ENCODE measurements around the gene ZNF775. TPM values are rescaled to one million over a fixed set of nuclear protein-coding genes. Genes with fewer than 3 reads are reported as not detected.

Gene ZNF775
- polyA plus RNA-seq, 3 donors from 2014 or later: 3.3 to 5.5 (median 5.5) TPM

GRCh38 chr7:150375662-150376521 is 3.2 kb upstream of the ZNF775 start:
- H3K36me3 Mint-ChIP-seq: peaks cover 0 to under 1% (median under 1%) of the 10 kb centered on the region in 3 donors
- no peaks in the 10 kb centered on the region for H3K9me3 Mint-ChIP-seq
- peaks cover 38 to 42% of the 10 kb centered on the region in 2 donors for H3K4me1 Mint-ChIP-seq
- peaks cover 2 to 10% (median 6%) of the 10 kb centered on the region in 3 donors for H3K27me3 Mint-ChIP-seq (ENCODE audit: low read depth in 3 of 3)
- H3K27ac Mint-ChIP-seq: peak overlapping the region in 4 of 6 donors; percentile 16 to 64 (median 30)
- DNase-seq: no peak
- peak overlapping the region in 1 of 5 donors; percentile 3 for H3K4me3 Mint-ChIP-seq

DNA sequence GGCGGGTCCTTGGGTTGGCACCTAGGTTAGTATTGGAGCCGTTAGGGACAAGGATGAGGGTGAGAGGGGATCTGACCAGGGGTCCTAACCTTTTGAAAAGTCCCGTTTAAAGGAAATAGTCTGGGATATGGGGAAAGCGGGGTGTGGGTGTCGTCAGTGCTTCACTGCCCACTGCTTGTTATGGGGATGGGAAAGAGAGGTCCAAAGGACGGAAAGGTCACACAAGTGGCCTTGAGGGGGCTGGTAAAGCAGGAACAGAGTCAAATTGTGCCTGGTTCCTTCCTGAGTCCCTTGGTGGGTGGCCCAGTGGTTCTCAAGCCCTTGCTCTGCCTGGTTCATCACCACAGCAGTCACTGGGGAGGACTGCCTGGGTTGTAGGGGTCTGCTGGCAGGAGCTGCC is 2.6 kb upstream of the ZNF775 start:
- Mint-ChIP-seq H3K9me3 (no peaks in the 10 kb centered on the region), H3K27me3 (ENCODE audit: low read depth in 3 of 3) (peaks cover 2 to 10% (median 6%) of the 10 kb centered on the region in 3 donors), H3K27ac (peak overlapping the region in 1 of 6 donors; percentile 40), H3K4me3 (no peak overlapping the region), H3K4me1 (peaks cover 36 to 39% of the 10 kb centered on the region in 2 donors), H3K36me3 (no peaks in the 10 kb centered on the region)
- DNase-seq: no peak

GRCh38 chr7:150377196-150377595 is 1.9 kb upstream of the ZNF775 start:
- Mint-ChIP-seq H3K27ac (peak overlapping the region in 4 of 6 donors; percentile 86 to 92 (median 90)), H3K27me3 (ENCODE audit: low read depth in 3 of 3) (peaks cover 2 to 10% (median 6%) of the 10 kb centered on the region in 3 donors), H3K9me3 (no peaks in the 10 kb centered on the region), H3K4me1 (peaks cover 36 to 39% of the 10 kb centered on the region in 2 donors), H3K36me3 (no peaks in the 10 kb centered on the region), H3K4me3 (peak overlapping the region in 2 of 5 donors; percentile 83 to 86)
- no peak for DNase-seq

DNA sequence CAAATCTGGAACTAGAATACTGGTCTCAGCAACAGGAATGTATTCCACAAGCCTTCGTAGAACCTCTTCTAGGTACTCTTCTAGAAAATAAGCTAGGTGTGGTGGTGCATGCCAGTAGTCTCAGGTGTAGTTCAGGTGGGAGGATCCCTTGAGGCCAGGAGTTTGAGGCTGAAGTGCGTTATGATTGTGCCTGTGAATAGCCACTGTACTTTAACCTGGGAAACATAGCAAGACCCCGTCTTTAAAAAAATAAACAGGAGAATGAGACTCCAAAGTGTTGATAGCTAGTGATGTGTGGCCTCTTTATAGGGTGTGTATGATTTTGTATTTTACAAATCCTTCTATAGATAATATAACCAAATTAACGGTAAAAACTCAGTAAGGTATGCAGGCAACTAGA is 1.5 kb upstream of the ZNF775 start:
- peaks cover 2 to 10% (median 6%) of the 10 kb centered on the region in 3 donors for H3K27me3 Mint-ChIP-seq (ENCODE audit: low read depth in 3 of 3)
- H3K36me3 Mint-ChIP-seq: no peaks in the 10 kb centered on the region
- DNase-seq: no peak
- H3K27ac Mint-ChIP-seq: peak overlapping the region; percentile 82 to 93 (median 90)
- H3K4me3 Mint-ChIP-seq: peak overlapping the region; percentile 83 to 86 (median 86)
- no peaks in the 10 kb centered on the region for H3K9me3 Mint-ChIP-seq
- H3K4me1 Mint-ChIP-seq: peaks cover 36 to 39% of the 10 kb centered on the region in 2 donors

- no peaks in the 10 kb centered on the region for H3K36me3 Mint-ChIP-seq
- H3K27ac Mint-ChIP-seq: peak overlapping the region; percentile 82 to 93 (median 90)
- peak overlapping the region; percentile 83 to 86 (median 86) for H3K4me3 Mint-ChIP-seq
- H3K27me3 Mint-ChIP-seq (ENCODE audit: low read depth in 3 of 3): peaks cover 2 to 10% (median 6%) of the 10 kb centered on the region in 3 donors
- H3K9me3 Mint-ChIP-seq: no peaks in the 10 kb centered on the region
- peaks cover 33 to 39% of the 10 kb centered on the region in 2 donors for H3K4me1 Mint-ChIP-seq
- peak; percentile 64 to 71 (median 71) for DNase-seq
Measured at GRCh38 chr7:150378115-150378852, 846 bp upstream of the ZNF775 start.

- Mint-ChIP-seq H3K27me3 (ENCODE audit: low read depth in 3 of 3) (peaks cover 2 to 10% (median 6%) of the 10 kb centered on the region in 3 donors), H3K27ac (peak overlapping the region in 5 of 6 donors; percentile 59 to 92 (median 89)), H3K4me3 (peak overlapping the region; percentile 88 to 92 (median 92)), H3K4me1 (peaks cover 26 to 29% of the 10 kb centered on the region in 2 donors), H3K9me3 (no peaks in the 10 kb centered on the region), H3K36me3 (no peaks in the 10 kb centered on the region)
- DNase-seq: no peak
Measured at GRCh38 chr7:150379441-150380379, 580 bp downstream of the ZNF775 start.

DNA sequence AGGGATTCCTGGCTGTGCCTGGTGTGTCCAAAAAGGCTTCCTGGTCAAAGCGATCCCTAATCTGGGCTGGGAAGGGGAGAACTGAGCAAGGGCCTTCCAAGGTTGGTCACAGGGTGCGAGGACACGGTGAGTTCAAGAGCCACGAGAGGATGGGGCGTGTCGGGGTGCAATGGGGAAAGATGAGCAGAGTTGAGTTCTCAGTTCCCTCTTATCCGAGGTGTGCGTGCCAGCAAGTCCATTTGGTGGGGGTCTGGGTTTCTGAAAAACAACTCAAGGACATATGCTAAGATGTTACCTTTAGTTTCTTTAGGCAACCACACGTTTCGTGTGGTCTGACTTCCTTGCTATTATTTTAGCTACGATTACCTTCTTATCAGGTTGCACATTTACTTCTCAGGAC is 1.3 kb downstream of the ZNF775 start:
- H3K27me3 Mint-ChIP-seq (ENCODE audit: low read depth in 3 of 3): peaks cover 2 to 10% (median 6%) of the 10 kb centered on the region in 3 donors

DNA sequence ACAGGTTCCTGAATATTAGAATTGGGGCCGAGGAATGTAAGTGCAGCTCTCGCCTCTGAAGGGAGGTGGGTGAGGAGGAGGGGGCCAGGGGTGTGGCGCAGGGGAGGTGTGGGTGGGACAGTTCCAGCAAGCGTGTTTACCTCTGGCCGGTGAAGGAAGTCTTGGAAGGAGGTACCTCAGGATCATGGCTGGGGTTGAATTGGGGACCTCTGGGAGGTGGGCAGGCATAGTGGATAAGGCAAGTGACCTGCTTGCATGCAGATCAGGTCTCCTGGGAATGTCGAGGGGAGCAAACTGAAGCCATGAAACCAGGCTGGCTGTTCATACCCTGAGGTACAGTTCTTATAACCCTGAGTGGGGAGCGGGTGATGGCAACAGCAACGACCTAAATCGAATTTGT is 2.0 kb downstream of the ZNF775 start:
- Mint-ChIP-seq H3K36me3 (no peaks in the 10 kb centered on the region), H3K27ac (no peak overlapping the region), H3K4me3 (peak overlapping the region in 3 of 5 donors; percentile 18 to 88 (median 52)), H3K9me3 (no peaks in the 10 kb centered on the region), H3K4me1 (peaks cover 26 to 28% of the 10 kb centered on the region in 2 donors), H3K27me3 (ENCODE audit: low read depth in 3 of 3) (peaks cover 2 to 10% (median 6%) of the 10 kb centered on the region in 3 donors)
- no peak for DNase-seq

More for the DNA sequence above, 1.3 kb downstream of the ZNF775 start:
- Mint-ChIP-seq H3K9me3 (no peaks in the 10 kb centered on the region), H3K4me1 (peaks cover 26 to 29% of the 10 kb centered on the region in 2 donors), H3K27ac (peak overlapping the region in 2 of 6 donors; percentile 92), H3K4me3 (peak overlapping the region; percentile 18 to 92 (median 90)), H3K36me3 (no peaks in the 10 kb centered on the region)
- no peak for DNase-seq

- Mint-ChIP-seq H3K4me3 (no peak overlapping the region), H3K9me3 (no peaks in the 10 kb centered on the region), H3K27ac (no peak overlapping the region), H3K4me1 (peaks cover 26 to 28% of the 10 kb centered on the region in 2 donors), H3K27me3 (ENCODE audit: low read depth in 3 of 3) (peaks cover 2 to 10% (median 6%) of the 10 kb centered on the region in 3 donors), H3K36me3 (no peaks in the 10 kb centered on the region)
- DNase-seq: no peak
Measured at GRCh38 chr7:150381785-150382122, 2.6 kb downstream of the ZNF775 start.

- Mint-ChIP-seq H3K4me3 (no peak overlapping the region), H3K36me3 (no peaks in the 10 kb centered on the region), H3K4me1 (peaks cover 25 to 27% of the 10 kb centered on the region in 2 donors), H3K9me3 (no peaks in the 10 kb centered on the region), H3K27me3 (ENCODE audit: low read depth in 3 of 3) (peaks cover 2 to 10% (median 6%) of the 10 kb centered on the region in 3 donors), H3K27ac (peak overlapping the region in 1 of 6 donors; percentile 46)
- DNase-seq: no peak
Measured at GRCh38 chr7:150382123-150382843, 3.2 kb downstream of the ZNF775 start.

DNA sequence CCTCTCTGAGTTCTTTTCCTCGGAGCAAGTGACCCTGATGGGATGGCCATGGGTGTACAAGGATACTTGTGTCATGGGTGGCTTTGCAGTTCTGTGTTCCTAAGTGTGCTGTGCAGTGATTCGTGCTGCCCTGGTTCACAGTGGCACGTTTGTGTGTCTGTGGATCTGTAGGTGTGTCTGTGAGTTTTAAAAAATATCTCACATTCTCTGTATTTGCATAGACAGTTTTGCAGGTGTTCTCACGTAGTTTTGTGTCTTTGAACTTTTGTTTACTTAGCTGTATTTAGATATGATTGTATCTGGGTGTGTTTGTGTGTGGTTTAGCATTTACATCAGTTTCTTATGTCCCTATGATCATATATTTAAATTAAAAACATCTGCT is 3.7 kb downstream of the ZNF775 start:
- Mint-ChIP-seq H3K9me3 (no peaks in the 10 kb centered on the region), H3K36me3 (no peaks in the 10 kb centered on the region), H3K27ac (no peak overlapping the region), H3K27me3 (ENCODE audit: low read depth in 3 of 3) (peaks cover 2 to 9% (median 6%) of the 10 kb centered on the region in 3 donors), H3K4me3 (no peak overlapping the region), H3K4me1 (peaks cover 20 to 21% of the 10 kb centered on the region in 2 donors)
- no peak for DNase-seq

DNA sequence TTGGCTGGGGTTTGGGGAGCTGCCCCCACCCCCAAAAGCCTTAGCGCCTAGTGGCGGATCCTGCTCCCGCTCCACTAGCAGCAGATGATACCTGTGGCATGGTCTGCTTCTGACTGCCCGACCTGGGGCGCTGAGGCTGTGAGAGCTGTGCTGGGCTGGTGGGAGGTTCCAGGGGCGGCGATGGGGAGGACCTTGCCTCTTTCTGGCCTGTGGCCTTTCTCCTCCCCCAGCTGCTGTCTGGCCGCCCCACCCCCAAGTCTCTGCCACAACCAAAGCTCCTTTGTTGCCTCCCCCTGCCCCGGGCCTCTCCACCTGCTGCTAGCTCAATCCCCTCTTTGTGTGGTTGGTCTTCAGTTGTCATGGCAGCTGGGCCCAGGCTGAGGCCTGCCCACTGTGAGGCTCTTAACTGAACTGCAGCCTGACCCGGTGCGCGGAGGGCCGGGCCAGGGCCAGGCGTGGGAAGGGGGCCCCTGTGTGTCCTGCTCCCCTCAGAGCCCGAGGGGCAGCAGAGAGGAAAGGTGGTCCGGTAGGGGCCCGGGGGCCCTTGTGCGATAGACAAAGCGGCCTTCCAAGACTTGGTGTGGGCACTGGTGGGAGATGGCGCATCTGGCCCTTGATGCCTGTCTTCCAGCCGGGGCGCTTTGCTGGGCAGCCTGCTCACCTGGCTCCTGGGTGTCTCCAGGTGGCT is 4.7 kb downstream of the ZNF775 start:
- DNase-seq: no peak
- Mint-ChIP-seq H3K4me1 (peaks cover 13 to 14% of the 10 kb centered on the region in 2 donors), H3K9me3 (no peaks in the 10 kb centered on the region), H3K4me3 (no peak overlapping the region), H3K36me3 (no peaks in the 10 kb centered on the region), H3K27me3 (ENCODE audit: low read depth in 3 of 3) (peaks cover 0 to 2% (median 0%) of the 10 kb centered on the region in 3 donors), H3K27ac (no peak overlapping the region)
